HL-60/S4 treated with retinoic acid at 250 ng/mL for 4 days and 3 days (cell line): Measurements from ENCODE around the gene GRIN3B.
"Not testable (repeated sequence)": the region's sequence is repeated elsewhere in the genome, so short reads cannot be mapped to it uniquely, and the experiment has no call there.

Source experiments
- in situ Hi-C: fragments of 300-500 bp; cut with MboI; formaldehyde crosslinking; loops from 2 replicates; pipeline ENCODE4 v1.7.0; 2022; ENCODE audit warnings: low sequenced_read_pairs

The GRIN3B gene

DNA sequence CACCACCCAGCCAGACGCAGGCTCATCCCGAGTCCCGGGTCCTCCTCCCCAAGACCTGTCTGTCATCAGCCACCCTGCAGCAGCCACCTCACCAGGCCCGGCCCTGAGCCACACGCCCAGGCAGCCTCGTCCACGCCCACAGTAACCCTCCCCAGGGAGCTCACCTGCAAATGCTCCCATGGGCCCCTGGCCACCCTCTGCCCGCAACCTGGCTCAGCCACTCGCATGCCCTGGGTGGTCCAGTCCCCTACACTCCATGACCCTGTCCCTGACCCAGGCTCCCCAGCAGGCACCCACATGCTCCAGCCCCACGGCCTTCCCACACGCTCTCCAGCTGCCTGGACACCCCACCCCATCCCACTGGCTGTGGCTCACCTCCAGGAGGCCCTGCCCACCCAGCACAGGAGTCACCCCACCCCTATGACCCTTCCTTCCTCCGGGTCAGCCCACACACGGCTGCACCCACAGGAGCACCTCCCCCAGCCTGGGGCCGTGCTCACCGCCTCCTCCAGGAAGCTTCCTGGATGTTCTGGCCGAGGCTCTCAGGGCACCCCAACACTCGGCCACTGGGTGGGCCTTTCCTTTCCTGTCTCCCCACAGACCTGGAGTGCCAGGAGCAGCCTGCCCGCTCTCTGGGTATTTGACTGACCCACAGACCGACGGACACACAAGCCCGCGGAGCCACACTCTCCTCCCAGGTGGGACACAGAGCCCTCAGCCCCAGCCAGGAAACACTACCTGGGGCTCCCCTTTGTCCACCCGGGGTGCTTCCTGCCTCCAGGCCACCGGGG lies 17.1 kb downstream of the GRIN3B start:
- in situ Hi-C loops: no loop called here

DNA sequence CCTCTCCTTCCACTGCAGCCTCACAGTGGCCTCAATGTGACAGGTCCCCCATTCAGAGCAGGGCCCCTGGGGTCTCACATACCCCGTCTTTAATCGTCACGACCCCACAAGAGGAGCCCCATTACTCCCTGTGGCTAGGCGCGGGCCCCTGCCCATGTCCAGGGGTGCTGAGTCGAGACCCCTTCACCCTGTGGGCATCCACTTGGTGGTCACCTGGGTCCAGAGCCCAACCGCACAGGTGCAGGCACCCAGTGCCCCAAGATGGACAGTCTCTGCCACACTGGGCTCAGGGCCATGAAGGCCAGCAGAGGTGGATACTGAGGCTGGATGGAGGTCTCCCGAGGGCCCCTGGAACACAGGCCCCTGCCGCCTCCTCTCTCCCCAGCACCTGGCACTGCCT lies 17.7 kb downstream of the GRIN3B start:
- in situ Hi-C loops: no loop called here

DNA sequence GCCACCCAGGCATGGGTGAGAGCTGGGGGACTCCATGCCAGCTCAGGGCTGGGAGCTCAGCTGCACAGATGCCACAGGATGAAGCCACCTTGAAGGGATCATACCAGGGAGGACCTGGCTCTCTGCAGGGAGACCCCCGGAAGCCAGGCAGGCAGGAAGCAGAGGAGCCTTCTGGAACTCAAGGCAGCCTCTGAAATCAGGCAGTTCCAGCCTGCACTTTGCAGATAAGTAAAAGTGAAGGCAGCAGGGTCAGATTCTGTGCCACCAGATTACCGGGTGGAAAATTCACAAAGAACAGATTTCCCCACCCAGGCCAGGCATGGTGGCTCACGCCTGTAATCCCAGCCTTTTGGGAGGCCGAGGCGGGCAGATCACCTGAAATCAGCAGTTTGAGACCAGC lies 18.2 kb downstream of the GRIN3B start:
- in situ Hi-C loops: no loop called here

DNA sequence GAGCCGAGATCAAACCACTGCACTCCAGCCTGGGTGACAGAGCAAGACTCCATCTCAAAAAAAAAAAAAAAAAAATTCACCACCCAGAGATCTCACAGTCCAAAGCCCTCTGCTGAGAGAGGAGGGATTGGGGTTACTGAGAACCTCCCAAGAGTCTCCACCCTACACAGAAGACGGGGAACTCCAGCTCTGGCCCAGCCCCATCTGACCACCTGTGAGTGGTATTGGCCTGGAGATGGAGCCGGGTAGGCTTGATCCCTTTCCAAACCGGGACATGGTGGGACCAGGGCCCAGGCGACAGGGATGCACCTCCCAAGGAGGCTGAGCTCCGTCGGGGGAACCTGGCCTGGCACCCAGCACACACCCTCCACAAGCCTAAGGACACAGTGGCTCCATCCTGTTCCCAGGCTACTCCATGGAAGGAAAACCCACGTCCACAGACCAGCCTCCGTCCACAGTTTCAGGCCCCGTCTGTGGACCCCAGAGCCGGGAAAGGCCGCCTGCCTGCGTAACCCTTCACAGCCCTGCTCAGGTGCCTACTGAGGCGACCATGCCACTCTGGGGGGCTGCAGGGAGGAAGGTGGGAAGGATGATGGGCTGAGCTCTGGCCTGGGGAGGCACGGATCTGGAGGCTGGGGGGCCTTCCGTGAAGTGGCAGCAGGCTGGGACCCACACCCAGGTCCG lies 18.9 kb downstream of the GRIN3B start:
- in situ Hi-C loops: no loop called here

DNA sequence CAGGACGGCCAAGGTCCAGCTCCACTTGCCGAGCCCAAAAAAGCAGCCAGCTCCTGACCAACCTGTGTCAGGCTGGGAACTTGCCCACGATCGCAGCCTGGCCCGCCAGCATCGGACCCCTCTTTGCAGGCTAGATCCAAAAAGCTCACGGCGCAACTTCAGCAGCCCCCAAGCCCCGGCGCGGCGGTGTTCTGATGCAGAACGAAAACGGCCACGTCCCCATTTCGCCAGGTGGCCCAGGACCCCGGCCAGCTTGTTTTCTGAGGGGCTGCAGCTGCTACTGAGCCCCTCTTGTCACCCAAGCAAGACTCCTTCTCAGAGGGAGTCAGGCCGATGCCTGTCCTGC lies 19.4 kb downstream of the GRIN3B start:
- in situ Hi-C loops: no loop called here

DNA sequence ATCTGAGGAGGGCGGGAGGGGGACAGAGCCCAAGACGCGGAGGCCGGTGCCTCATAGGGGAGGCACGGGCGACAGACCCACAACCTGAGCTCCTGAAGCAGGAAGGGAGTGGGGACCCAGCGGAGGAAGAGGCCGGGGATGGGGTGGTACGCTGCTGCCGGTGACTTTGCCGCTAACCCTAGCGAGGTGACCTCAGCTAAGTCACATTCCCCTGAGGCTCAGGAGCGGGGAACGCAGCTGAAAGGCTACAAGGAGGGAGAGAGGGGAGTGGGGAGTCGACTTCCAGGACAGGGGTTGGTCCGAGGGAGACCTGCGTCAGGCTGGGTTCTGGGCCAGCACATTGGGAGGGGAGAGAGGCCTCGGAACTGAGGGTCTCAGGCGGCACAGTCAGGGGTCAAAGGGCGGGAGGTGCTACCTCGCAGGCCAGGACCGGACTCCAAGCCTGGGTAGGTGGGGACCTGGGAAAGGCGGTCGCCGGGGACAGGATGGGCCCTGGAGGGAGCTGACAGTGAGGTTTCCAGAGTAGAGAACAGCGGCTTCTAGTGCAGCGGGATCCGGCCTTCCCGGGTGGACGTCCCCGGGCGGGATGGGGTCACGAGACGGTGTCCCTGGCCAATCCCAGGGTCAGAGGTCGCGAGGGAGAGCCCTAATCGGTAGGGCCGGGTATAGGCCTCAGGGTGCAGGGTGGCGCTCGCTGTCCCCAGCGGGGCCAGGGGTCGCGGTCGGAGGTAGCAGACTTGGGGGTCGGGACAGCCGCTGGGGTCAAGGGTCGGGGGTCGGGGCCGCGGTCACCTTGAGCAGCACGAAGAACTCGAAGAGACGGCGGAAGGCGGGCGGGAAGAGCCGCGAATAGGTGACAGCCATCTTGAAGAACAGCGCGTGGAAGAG lies 20.0 kb downstream of the GRIN3B start:
- in situ Hi-C loops: no loop called here

DNA sequence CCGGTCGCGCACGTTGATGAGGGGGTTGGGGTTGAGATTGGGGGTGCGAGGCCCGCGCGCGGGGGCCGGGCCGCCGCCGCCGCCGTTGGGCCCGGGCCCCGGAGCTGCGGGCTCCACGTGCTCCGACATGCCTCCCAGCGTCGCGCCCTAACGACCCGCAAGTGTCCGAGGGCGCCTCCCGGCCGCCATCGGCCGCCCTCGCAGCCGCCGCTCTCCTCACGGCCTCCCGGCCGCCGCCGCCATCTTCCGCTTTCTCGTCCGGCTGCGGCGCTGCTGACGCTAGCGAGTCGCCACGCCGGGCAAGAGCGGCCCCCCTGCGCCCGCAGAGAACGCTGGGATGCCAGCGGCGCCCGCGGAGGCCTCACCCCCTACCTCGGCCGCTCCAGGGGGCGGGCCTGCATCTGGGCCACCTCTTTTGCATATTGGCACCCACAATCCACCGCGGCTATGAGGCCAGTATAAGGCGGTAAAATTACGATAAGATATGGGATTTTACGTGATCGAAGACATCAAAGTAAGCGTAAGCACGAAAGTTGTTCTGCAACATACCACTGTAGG lies 20.7 kb downstream of the GRIN3B start, which contains the start of gene TMEM259:
TSS of gene TMEM259 (minus strand) at position 256 of the 558 bp plus-strand sequence. CDS start at position 129, 127 bp downstream.
- in situ Hi-C loops: no loop called here

DNA sequence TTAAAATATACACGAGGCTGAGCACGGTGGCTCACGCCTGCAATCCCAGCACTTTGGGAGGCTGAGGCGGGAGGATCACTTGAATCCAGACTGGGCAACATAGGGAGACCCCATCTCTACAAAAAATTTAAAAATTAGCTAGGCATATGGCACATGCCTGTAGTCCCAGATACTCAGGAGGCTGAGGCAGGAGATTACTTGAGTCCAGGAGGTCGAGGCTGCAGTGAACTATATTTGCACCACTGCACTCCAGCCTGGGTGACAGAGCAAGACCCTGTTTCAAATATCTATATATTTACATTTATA lies 23.6 kb downstream of the GRIN3B start:
- in situ Hi-C loops: not testable (repeated sequence)

DNA sequence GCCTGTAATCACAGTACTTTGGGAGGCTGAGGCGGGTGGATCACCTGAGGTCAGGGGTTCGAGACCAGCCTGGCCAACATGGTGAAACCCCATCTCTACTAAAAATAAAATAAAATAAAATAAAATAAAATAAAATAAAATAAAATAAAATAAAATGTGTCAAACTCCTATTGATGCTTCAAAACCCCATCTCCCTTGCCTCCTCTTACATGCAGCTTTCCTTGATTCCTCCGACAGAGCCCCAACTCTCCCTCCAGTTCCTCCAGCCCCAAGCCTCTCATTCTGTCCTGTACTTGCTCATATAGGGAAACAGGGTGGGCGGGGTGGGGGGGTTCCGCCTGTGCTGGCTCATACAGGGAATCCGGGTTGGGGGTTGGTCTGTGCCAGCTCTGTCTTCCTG lies 24.9 kb downstream of the GRIN3B start:
- in situ Hi-C loops: not testable (repeated sequence)

DNA sequence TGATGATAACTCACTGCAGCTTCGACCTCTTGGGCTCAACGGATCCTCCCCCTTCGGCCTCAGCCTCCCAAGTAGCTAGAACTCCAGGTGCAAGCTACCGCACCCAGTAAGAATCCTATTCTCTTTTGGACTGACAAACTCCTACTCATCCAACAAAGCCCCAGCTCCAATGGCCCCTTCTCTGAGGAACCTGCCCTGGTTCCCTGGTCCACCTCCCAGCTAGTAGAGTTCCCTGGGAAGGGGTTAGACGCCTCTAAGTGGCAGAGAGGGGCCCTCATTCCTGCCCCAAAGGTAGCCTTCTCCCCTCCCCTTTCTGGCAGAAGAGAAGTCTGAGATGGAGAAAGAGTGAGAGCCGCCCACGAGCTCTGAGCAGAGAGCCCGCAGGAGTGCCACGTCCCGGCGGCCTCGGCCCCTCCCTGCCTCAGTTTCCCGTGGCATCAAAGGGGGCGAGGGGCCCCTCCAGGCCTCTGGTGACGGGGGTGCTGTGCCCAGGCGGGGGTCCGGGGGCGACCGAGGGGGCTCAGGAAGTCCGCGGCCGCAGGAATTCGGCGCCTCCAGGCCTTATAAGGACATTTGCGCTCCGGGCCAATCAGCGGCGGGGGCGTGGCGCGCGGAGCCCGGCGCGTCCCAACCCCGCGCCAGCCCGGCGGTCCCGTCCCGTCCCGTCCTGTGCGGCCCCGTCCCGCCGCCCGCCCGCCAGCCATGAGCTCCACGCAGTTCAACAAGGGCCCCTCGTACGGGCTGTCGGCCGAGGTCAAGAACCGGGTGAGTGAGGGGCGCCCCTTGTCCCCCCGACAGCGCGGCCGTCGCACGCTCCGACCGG lies 26.0 kb downstream of the GRIN3B start, which contains the start of gene CNN2:
TSS of gene CNN2 (plus strand) at position 649 of the 823 bp plus-strand sequence. CDS start at position 703, 54 bp downstream.
- in situ Hi-C loops: no loop called here

DNA sequence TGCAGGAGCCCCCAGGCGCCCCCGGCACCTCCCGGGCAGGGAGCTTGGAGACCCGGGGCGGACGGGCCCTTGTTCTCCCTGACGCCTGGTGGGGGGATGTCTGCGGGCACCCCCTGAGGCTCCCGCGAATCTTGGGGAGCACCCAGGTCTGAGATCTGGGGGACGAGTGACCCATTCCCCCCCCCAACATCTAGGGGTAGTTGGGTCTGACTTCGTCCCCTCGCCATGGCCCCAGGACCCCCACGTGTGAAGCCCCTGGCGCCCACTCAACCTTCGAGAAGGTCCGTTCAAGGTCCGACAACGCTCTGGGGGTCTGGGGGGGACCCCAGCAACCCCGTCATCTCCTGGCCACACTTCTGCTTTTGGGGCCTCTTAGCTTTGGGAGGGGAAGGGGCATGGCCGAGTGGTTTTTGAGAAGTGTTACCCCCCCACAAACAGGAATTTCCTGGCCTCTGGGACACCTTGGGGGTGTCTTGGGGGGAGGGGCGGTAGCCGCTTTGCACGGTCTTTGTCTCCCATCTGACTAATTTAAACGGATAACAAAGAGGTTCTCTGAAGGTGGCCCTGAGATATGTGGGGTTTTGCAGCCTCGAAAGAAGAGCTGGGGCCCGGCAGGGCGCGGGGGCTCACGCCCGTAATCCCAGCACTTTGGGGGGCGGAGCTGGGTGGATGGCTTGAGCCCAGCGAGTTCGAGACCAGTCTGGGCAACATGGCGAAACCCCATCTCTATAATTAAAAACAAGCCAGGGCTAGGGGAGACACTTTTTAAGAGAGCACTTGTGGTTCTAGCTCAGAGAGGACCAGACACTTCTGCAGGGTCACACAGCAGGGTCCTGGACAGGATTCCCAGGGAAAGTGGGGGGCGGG lies 26.8 kb downstream of the GRIN3B start:
- in situ Hi-C loops: no loop called here

DNA sequence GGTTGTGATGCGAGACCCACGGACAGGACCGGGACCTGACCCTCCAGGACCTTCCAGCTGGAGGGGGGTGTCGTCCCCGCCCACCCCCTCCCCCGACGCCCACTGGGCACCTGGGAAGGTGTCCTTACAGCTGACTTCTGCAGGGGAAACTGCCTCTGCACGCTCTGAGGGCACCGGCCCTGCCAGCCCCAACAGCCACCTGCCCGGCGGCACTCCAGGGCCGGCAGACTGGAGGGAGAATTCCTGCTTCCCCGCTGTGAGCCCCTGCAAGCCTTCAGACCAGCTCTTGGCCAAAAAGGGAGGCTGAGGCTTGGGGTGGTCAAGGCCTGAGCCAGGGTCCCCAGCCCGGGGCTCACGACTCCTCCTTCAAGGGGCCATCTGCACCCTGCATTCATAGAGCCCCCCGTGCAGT lies 27.4 kb downstream of the GRIN3B start:
- in situ Hi-C loops: no loop called here

DNA sequence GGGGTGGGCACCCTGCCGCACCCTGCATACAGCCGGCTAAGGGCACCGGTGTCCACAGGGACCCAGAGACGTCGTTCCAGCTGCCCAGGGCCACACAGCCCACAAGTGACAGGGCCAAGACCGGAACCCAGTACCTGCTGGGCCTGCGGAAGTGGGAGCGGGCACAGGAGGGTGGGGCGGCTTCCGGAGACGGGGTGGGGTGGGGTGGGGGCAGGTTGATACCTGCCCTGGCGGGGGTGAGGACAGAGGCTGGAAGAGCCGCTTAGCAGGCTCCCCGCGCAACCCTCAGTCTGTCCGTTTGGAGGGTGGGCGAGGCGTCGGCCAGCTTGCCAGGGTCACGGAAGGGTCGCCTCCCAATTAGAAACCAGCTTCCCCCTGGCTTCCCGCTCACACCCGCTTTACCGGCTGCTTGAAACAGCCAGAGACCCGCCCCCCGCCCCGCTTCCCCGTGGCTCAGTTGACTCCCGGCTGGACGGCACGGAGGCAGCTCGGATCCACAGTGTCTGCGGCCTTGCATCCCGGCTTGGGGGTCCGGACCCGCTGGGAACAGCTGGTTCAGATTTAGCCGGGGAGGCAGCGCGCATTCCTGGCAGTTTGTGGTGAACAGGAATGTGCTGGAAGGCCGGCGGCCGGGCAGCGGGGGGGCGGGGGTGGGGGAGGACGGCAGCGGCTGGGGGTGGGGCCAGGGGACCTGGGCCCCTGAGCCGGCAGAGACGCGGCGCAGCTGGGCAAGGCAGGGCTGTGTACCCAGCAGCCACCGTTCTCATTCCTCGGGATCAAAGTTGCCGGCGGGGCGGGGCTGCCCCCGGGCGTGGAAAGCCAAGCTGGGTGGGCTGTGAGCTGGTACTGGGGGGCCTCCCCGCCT lies 28.1 kb downstream of the GRIN3B start:
- in situ Hi-C loops: no loop called here

DNA sequence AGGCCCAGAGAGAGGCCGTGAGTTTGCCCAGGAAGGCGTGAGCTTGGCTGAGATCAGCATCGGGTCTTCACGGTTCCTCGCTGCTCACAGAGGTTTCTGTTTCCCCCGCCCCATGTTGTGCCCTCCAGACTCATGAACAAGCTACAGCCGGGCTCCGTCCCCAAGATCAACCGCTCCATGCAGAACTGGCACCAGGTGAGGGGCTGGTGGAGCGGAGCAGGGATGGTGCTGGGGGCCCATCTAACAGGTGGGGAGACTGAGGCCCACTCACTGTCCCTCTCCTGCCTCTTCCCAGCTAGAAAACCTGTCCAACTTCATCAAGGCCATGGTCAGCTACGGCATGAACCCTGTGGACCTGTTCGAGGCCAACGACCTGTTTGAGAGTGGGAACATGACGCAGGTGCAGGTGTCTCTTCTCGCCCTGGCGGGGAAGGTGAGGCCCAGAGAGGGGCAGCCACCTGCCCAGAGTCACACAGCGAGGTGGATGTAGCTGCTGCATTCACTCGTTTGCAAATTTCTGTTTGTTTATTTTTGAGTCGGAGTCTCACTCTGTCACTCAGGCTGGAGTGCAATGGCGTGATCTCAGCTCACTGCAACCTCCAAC lies 32.1 kb downstream of the GRIN3B start:
- in situ Hi-C loops: no loop called here

DNA sequence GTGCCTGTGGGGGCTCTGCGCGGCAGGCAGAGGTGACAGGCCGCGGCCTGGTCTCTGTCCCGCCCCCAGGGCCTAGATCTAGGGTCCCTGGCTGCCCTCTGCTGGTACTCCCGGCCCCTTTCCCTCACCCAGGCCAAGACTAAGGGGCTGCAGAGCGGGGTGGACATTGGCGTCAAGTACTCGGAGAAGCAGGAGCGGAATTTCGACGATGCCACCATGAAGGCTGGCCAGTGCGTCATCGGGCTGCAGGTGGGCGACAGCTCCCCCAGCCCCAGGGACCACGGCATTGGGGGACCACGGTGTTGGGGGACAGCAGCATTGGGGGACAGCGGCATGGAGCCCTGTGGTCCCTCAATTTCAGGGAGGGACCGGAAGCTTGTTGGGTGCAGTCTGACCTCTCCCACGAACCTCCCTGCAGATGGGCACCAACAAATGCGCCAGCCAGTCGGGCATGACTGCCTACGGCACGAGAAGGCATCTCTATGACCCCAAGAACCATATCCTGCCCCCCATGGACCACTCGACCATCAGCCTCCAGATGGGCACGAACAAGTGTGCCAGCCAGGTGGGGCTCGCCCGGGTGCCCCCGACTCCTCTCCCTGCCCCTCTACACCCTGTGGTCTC lies 35.9 kb downstream of the GRIN3B start:
- in situ Hi-C loops: no loop called here

DNA sequence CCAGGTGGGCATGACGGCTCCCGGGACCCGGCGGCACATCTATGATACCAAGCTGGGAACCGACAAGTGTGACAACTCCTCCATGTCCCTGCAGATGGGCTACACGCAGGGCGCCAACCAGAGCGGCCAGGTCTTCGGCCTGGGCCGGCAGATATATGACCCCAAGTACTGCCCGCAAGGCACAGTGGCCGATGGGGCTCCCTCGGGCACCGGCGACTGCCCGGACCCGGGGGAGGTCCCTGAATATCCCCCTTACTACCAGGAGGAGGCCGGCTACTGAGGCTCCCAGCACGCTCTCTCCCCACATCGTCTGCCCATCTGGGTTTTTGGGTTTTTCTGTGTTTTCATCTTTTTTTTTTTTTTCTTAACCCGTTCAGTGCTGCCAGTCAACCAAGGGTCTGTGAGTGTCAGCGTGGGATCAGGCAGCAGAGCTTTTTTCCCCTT lies 37.4 kb downstream of the GRIN3B start:
- in situ Hi-C loops: no loop called here

DNA sequence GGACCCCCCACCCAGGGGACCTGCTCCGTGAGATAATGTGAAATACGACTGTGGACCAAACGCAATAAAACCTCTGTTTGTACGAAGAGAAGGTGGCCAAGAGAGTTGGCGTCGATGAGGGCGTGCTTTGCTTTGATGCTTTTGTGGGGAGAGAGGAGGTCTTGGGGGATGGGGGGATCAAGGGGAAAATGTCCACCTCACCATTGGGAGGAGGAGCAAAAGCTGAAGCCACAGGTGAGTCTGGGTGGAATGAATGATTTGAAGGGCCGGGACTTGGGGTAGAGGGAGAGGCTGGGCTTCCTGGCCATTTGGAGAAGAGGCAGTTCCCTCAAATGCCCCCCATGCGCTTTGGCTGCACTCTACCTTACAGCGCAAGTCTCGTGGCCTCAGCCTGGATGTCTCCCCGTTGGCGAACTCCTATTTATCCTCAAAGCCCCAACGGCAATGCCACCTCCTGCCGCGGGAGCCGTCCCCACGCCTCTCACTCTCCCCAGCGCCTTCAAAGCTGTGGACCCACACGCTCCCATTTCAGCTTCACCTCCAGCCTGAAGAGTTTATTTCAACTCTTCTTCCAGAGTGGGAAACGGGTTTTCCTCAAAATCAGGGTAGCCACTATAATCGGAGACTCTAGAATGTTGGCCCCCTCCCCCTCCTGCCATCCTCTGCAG lies 38.9 kb downstream of the GRIN3B start:
- in situ Hi-C loops: no loop called here
